Activated naive CD8-positive, alpha-beta T cell treated with anti-CD3 and anti-CD28 coated beads, Interleukin-2, amount 50 U/mL, for 16 hours (primary cell): Measurements from ENCODE around the gene RNU5D-1.
"Not testable (repeated sequence)": the region's sequence is repeated elsewhere in the genome, so short reads cannot be mapped to it uniquely, and the experiment has no call there.

Experiments
- DNase-seq: peaks from one replicate; pipeline ENCODE4 v3.0.0-alpha.2; 2020; ENCODE audit warnings: low read depth, low spot score

RNU5D-1 gene

DNA sequence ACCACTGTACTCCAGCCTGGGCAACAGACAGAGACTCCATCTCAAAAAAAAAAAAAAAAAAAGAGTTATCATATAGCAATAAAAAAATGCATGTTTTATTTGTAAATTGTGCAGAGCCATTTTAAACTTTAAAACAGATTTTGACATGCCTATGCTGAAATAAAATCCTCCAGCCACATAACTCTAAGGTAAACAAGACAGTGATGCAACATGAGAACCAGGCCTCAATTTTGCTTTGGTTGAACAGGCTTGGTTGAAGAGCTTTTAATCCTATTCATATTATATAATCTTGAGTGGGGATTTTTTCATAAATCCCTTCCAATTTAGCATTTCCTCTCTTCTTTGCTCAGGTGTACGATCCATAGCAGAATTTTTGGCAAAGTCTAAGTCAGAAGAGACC, 30.4 kb downstream of the RNU5D-1 start:
- DNase-seq, result no peak

DNA sequence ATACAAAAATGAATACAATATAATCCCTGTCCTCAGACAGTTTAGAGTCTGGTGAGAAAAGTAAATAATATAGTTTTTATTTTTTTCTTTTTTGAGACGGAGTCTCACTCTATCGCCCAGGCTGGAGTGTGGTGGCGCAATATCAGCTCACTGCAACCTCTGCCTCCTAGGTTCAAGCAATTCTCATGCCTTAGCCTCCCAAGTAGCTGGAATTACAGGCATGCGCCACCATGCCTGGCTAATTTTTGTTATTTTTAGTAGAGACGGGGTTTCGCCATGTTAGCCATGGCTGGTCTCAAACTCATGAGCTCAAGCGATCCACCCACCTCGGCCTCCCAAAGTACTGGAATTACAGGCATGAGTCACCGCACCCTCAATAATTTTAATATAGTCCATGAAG, 31.6 kb downstream of the RNU5D-1 start:
- not testable (repeated sequence) for DNase-seq

DNA sequence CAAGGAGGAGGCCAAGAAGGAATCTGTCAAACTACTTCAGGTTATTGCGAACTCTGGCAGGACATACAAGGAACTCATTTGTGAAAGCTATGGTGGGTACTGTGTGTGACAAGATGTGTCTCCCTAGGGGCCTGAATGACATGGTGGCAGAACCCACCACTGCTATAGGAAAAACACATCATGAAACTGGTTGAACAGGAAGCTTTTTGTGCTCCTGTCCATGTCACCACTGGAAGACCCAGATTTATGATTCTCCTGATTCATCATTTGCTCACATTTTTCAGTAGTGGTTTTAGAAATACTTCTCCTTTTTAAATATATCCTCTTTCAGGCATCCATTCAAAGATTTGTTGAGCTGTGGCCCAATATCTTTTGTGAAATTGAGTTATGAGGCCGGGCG, 32.8 kb downstream of the RNU5D-1 start:
- DNase-seq, result no peak

DNA sequence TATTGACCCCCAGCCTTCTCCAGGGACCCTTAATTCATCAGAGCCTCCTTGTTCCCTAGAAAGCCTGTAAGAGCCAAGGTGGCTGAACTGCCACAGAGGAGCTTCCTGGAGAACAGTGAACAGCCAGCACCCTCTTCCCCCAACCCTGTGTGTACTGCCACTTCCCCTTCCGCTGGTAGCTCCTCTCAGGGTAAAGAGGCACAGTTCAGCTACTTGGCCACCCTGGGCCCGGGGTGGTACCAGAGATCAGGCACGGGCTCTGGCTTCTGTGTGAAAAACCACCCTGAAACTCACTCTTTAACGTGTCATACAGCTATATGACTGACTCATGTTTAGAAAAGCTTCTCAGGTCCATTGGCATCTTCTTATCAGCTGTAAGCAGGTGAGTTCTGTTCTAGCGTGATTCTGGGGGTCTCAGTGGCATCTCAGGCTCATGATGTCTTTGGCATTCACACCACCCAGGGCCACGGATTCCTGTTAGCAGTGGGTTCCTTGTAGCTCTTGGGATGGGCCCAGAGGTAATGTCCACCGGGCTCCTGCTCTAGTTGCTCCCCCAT, 34.1 kb downstream of the RNU5D-1 start:
- no peak for DNase-seq

DNA sequence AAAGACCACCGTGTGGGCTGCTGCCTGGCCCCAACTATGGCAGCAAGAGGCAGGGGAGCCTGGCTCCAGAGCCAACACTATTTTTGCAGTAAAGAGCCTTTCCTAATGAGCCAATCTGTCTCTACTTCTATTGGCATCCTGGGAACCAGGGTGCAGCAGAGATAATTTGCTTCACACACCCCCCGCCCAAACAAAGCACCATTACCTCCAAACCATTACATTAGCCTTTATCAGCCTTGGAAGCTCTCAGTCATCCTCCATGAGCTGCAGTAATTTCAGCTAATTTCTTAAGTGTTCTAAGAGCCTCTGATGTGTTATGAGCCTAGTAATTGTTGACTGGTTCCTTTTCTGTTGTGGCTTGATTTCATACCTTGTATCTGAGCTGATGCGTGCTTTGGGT, 34.9 kb downstream of the RNU5D-1 start:
- no peak for DNase-seq

DNA sequence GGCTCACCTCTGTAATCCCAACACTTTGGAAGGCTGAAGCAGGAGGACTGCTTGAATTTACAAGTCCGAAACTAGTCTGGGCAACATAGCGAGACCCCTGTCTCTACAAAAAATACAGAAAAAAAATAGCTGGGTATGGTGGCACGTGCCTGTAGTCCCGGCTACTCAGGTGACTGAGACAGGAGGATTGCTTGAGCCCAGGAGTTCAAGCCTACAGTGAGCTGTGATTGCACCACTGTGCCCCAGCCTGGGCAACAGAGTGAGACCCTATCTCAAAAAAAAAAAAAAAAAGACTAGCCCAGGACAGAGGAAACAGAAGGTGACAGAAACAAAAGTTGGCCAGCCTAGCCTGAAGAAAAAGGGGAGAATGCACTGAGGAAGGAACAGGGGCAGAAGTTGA, 35.3 kb downstream of the RNU5D-1 start:
- no peak for DNase-seq

DNA sequence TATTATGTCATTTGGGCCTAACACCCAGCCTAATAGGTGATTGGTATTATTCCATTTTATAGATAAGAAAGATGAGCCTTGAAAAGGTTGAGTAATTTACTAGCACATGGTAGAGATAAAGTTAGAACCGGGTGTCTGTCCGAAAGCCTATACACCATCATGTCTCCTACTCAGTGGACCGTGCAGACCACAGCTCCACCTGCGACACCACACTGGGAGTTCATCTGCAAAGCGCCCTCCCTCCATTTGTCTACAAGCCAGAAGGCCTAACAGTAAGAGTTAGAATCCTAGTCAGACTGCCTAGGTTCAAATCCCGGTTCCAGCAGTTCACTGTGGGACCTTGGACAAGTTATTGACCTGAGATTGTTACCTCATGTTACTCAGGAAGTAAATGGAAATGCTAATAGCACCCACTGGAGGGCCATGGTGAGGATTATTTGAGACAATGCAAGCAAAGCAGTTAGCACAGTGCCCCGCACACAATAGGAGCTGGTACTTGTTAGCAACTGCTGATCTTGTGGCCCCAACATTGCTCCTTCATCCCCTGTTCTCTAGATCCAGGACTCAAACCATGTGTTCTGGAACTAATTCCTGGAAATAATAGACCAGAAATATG, 36.0 kb downstream of the RNU5D-1 start:
- no peak for DNase-seq

DNA sequence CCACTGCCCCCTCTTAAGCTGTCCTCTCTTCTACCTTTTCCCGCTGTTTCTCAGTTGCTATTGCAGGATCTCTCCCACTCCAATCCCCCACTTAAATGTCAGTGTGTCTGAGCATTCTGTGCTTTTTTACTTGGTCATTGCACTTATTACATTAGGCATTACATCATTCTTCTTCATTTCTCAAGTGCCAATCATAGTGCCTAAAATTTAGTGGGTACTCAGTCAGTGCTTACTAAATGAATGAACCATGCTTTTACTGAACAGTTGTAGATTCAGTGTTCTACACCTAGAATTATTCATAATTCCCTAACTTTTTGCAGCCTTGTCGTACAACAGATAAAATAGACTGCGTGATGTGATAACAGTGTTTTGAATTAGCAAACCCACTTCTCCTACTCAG, 37.1 kb downstream of the RNU5D-1 start:
- no peak for DNase-seq

DNA sequence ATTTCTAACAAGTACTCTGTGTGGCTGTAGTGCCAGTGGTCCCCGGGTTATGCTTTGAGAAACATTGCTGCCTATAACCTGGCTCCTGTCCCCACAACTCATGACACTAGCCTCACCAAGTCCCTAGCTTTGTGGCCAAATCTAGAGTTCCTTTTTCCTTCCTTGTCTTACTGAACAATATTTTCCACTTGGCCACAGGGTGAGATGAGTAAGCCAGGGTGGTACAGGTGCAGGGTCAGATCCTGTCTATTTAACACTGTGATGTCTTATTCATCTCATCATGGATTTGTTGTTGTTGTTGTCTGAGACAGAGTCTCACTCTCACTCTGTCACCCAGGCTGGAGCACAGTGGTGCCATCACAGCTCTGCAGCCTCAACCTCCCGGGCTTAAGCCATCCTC, 37.8 kb downstream of the RNU5D-1 start:
- DNase-seq, result no peak

DNA sequence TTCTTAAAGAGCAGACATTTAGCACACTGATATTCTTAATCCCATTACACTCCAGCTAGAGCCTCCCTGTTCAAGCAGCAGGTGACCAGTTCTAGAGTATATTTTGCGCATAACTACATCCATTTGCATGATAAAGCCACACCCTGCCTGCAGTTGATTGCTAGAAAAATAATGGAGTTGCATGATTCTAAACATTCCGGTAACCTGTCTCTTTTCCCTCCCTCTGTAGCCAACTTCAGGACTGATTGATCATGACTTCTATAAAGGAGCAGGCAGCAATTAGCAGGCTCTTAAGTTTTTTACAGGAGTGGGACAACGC, 41.6 kb downstream of the RNU5D-1 start:
- DNase-seq, result no peak

DNA sequence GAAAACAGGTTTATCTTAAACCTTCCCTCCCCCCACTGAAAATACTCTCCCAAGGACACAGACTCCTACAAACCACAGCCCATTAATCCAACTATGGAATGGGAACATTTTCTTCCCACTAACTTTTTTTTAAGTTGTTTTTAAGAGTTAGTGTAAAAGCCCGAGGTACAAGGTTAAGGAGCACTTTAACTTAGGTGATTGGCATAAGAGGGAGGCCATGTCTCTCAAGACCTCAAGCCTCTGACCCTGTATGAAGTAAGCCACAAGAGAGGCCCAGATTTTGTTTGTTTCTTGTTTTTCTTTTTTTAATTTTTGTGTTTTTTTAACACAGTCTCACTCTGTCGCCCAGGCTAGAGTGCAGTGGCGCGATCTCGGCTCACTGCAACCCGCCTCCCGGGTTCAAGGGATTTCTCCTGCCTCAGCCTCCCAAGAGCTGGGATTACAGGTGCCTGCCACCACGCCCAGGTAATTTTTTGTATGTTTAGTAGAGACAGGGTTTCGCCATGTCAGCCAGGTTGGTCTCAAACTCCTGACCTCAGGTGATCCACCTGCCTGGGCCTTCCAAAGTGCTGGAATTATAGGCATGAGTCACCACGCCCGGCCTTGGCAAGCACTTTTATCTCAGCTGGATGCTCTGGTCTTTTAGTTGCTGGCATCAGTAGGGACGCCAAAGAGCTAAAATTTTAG, 42.1 kb downstream of the RNU5D-1 start:
- DNase-seq, result no peak

DNA sequence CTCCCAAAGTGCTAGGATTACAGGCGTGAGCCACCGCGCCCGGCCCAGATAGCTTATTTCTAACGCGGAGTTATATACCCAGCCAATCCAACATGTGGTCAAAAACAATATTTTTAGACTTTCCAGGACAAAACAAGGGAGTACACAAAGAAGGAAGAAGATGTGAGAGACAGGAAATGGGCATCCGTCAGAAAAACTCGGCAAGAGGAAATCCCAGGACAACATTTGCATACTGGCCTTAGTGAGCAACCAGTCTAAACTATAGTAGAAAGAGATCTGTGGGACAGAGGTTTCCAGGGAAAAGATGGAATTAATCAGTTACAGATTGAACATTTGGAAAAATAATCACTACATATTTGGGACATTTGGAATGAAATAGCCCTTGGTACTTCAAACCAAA, 45.1 kb downstream of the RNU5D-1 start:
- DNase-seq, result no peak

DNA sequence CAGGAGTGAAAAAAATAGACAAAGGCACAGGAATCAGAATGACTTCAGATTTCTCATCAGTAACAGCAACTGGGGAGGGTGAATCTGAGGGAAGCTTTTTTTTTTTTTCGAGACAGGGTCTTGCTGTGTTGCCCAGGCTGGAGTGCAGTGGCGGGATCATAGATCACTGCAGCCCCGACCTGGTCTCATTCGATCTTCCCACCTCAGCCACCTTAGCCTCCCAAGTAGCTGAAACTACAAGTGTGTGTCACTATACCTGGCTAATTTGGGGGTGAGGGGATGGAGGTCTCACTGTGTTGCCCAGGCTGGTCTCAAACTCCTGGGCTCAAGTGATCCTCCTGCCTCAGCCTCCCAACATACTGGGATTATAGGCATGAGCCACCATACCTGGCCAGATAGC, 45.8 kb downstream of the RNU5D-1 start:
- DNase-seq, result no peak

DNA sequence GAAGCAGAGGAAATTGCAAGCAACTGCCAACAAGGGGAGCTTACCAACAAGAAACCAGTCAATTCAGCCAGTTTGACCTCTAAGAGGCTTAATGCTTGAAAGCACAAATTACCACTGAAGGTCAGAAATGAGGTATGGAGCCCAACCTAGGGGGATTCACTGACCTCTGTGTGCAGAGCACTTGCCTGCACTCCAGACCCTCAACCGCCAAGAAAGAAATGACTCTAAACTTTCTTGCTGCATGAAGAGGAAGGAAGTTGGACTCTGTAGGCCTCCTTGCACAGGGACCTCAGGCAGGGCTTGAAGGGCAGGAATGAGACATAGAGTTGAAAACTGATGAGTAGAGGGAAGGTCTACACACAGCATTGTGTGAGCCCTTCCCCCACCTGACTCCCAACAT, 46.4 kb downstream of the RNU5D-1 start:
- no peak for DNase-seq

DNA sequence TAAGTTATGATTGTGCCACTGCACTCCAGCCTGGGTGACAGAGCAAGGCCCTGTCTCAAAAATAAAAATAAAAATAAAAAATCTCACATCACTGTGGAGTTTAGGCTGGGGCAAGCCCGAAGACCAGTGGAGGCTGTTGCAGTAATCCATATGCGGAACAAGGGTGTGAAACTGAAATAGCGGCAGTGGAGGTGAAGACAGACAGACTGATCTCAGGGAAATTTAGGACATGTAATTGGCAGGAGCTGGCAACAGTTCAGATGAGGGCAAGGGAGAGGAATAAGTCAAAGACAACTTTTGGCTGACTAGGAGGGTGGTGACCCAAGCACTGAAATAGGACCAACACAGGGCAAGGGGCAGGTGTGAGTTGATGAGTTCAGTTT, 48.1 kb downstream of the RNU5D-1 start:
- DNase-seq, result no peak

DNA sequence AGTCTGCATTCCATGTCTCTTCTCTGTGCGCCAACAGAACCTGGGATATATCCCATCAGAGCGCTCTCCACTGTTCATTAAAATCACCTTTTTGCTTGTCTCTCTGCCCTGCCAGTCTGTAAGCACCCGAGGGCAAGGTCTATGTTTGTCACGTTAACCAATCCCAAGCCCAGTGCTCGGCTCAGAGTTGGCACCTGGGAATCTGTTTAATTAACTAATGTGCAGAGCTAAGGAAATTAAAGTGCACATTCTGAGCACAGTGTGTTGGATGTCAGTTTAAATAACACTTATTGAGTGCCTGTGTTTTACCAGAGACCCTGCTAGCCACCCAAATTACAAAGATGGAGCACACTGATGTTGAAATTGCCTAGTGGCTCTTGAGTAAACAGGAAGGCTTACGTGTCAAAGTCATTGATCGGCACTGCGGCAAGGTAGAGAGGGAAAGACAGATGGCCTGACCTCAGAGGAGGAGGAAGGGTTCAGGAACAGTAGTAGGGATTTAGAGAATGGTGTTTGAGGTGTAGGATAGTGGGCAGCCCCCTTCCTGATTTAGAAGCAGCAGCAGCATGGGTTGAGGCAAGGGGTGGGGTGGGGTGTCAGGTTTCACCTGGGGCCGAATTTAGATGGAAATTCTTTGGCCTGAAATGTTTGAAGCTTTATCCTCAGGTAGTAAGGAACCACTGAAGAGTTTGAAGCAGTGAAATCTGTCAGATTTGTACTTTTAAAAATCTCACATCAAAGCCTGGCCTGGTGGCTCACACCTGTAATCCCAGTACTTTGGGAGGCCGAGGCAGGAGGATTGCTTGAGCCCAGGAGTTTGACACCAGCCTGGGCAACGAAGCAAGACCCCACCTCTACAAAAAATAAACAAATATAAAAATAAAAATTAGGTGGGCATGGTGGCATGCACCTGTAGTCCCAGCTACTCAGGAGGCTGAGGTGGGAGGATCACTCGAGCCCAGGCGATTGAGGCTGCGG, 48.8 kb downstream of the RNU5D-1 start:
- no peak for DNase-seq
